Measurements from ENCODE around the gene NPTN. TPM values are rescaled to one million over a fixed set of nuclear protein-coding genes. Genes with fewer than 3 reads are reported as not detected.

The NPTN gene
- total RNA-seq, 4 donors from 2014 or later, result 81.6 to 125 (median 92.4) TPM

DNA sequence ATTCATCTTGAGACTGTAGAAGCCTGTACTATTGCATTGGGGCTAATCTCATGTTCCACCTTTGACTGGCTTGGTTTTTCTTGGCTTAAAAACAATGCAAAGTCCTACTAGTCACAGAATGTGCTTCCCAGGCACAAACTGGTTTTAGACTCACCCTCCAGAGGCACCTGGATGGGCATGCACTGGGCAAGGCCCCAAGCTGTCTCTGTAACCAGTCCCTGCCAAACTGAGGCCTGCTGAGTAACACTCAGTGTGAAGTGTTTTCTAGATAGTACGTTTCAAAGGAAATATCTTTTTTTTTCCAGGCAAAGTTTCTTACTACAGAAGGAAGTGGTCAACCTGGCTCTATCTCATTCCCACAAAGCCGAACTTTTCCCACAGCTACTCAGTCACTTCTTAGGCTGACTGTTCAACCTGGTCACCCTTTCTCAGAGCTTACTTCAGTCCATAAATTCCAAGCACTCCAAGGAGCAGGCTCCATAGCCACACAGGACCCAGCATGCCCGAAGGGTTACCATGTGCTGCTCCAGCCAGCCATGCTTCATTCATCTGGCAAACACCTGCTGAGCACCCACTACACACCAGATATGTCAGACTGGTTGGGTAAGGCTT lies 57.4 kb downstream of the NPTN start:
- TF ChIP-seq POLR2A (IDR thresholded peaks at IDR 0.05), result no peak
- TF ChIP-seq, protein P1, sequence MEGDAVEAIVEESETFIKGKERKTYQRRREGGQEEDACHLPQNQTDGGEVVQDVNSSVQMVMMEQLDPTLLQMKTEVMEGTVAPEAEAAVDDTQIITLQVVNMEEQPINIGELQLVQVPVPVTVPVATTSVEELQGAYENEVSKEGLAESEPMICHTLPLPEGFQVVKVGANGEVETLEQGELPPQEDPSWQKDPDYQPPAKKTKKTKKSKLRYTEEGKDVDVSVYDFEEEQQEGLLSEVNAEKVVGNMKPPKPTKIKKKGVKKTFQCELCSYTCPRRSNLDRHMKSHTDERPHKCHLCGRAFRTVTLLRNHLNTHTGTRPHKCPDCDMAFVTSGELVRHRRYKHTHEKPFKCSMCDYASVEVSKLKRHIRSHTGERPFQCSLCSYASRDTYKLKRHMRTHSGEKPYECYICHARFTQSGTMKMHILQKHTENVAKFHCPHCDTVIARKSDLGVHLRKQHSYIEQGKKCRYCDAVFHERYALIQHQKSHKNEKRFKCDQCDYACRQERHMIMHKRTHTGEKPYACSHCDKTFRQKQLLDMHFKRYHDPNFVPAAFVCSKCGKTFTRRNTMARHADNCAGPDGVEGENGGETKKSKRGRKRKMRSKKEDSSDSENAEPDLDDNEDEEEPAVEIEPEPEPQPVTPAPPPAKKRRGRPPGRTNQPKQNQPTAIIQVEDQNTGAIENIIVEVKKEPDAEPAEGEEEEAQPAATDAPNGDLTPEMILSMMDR (IDR thresholded peaks at IDR 0.05), result no peak
- intact Hi-C loops (cut with DNase I), result no loop called here
- Histone ChIP-seq H3K4me3 (no peak overlapping the region), H3K9me3 (no peaks in the 10 kb centered on the region), H3K27me3 (no peaks in the 10 kb centered on the region), H3K27ac (peak overlapping the region; percentile 75 to 91 (median 82)), H3K36me3 (peaks cover 7 to 52% (median 16%) of the 10 kb centered on the region in 3 donors), H3K4me1 (peaks cover 0 to 77% (median 22%) of the 10 kb centered on the region in 3 donors)
- peak; percentile 1 for DNase-seq
- 29 to 35% methylated on average over 3 of the region's 3 CpGs for WGBS, 2 donors

DNA sequence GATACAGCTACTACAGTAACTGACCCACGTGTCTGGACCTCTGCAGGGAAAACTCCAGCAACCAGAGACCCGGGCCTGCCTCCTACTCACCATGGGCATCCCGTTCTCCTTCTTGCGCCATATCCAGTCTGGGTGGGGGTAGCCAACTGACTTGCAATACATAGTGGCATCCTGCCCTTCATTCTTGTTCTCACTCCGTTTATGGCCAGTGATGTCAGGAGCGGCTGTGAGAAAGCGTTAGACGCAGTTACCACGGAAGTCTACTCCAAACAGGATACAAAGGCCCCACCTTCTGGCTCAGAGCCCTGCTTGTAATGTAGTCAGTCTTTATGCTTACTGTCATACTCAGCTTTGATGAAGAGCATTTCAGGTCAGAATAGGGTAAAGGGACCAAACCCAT lies 59.6 kb downstream of the NPTN start:
- H3K4me3 ChIP-seq, result no peak overlapping the region
- H3K27me3 ChIP-seq, result no peaks in the 10 kb centered on the region
- no peaks in the 10 kb centered on the region for H3K9me3 ChIP-seq
- WGBS, 2 donors, result 30 to 36% methylated on average over 9 of the region's 9 CpGs
- H3K27ac ChIP-seq, result peak overlapping the region in 3 of 4 donors; percentile 19 to 91 (median 85)
- intact Hi-C loops (cut with DNase I), result no loop called here
- TF ChIP-seq POLR2A (IDR thresholded peaks at IDR 0.05), result no peak
- TF ChIP-seq, protein P1 (IDR thresholded peaks at IDR 0.05), result no peak
- DNase-seq, result no peak
- H3K36me3 ChIP-seq, result peaks cover 16 to 61% (median 20%) of the 10 kb centered on the region in 3 donors
- H3K4me1 ChIP-seq, result peaks cover 0 to 74% (median 22%) of the 10 kb centered on the region in 3 donors

DNA sequence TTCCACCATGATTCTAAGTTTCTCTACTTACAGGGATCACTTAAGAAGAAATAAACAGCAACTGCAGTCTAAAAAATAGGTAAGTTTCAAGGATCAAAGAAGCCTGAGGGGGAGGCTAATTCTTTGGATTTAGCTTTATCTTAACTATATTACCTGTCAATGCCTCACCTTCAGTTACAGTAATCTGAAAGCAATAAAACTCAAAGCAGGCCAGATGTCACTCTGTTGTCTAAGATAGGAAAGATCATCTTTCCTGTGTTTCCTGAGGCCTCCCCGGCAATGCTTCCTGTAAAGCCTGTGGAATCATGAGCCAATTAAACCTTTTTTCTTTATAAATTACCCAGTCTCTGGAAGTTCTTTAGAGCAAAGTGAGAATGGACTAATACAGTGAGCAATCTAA lies 60.2 kb downstream of the NPTN start:
- TF ChIP-seq POLR2A (IDR thresholded peaks at IDR 0.05), result no peak
- TF ChIP-seq, protein P1 (IDR thresholded peaks at IDR 0.05), result no peak
- peak overlapping the region in 3 of 4 donors; percentile 19 to 91 (median 85) for H3K27ac ChIP-seq
- H3K9me3 ChIP-seq, result no peaks in the 10 kb centered on the region
- H3K36me3 ChIP-seq, result peaks cover 16 to 67% (median 22%) of the 10 kb centered on the region in 3 donors
- peaks cover 0 to 69% (median 22%) of the 10 kb centered on the region in 3 donors for H3K4me1 ChIP-seq
- WGBS, 2 donors, result 55 to 73% methylated on average over 1 of the region's 1 CpG
- no peak overlapping the region for H3K4me3 ChIP-seq
- DNase-seq, result no peak
- intact Hi-C loops (cut with DNase I), result no loop called here
- H3K27me3 ChIP-seq, result no peaks in the 10 kb centered on the region

DNA sequence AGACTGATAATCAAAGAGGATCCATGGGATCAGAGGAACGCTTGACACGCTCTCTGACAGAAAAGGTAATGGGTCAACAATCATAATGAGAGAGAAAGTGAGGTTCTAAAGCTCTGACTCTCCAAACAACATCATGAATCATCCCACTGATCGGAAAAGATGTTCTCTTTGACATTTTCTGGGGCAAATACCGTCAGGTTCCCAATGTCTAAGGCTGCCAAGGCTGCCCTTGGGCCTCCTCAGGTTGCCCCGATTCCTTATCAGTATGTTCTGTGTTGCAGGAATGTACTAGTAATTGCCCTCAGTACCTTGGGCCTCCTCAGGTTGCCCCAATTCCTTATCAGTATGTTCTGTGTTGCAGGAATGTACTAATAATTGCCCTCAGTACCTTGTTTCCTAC lies 60.9 kb downstream of the NPTN start:
- Histone ChIP-seq H3K36me3 (peaks cover 16 to 74% (median 22%) of the 10 kb centered on the region in 3 donors), H3K4me1 (peaks cover 0 to 61% (median 18%) of the 10 kb centered on the region in 3 donors), H3K9me3 (no peaks in the 10 kb centered on the region), H3K4me3 (no peak overlapping the region), H3K27me3 (no peaks in the 10 kb centered on the region), H3K27ac (peak overlapping the region in 1 of 4 donors; percentile 85)
- intact Hi-C loops (cut with DNase I), result no loop called here
- WGBS, 2 donors, result 68 to 87% methylated on average over 5 of the region's 5 CpGs
- DNase-seq, result no peak
- TF ChIP-seq, protein P1 (IDR thresholded peaks at IDR 0.05), result no peak
- no peak for TF ChIP-seq POLR2A (IDR thresholded peaks at IDR 0.05)

DNA sequence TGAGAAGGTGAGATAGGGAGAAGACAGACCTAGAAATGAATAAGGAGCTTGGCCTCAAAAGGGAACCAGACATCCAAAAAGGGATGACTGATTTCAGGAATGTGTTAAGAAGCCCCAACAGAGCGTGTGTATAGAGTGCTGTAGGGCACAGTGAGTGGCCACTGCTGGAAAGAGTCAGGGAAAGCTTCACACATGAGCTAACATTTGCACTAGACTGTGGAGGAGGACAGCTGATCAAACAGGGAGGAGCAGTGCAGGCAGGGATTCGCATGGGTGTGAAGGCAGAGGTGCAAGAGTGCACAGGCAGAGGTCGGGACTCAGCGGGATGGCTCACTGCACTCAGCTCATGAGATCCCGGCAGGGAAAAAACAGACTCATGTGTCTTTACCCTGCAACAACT lies 61.8 kb downstream of the NPTN start:
- Histone ChIP-seq H3K27me3 (no peaks in the 10 kb centered on the region), H3K4me1 (peaks cover 0 to 52% (median 8%) of the 10 kb centered on the region in 3 donors), H3K36me3 (peaks cover 16 to 84% (median 26%) of the 10 kb centered on the region in 3 donors), H3K27ac (no peak overlapping the region), H3K9me3 (no peaks in the 10 kb centered on the region), H3K4me3 (no peak overlapping the region)
- no peak for TF ChIP-seq POLR2A (IDR thresholded peaks at IDR 0.05)
- TF ChIP-seq, protein P1 (IDR thresholded peaks at IDR 0.05), result no peak
- 45 to 50% methylated on average over 5 of the region's 5 CpGs for WGBS, 2 donors
- intact Hi-C loops (cut with DNase I), result no loop called here
- DNase-seq, result no peak
